BJ (cell line): Measurements from ENCODE around the gene C19orf85. TPM values are rescaled to one million over a fixed set of nuclear protein-coding genes. Genes with fewer than 3 reads are reported as not detected.

Experiments used
- CTCF ChIA-PET: fragments of 350-600 bp; formaldehyde crosslinking; extraction: SDS; loops from one replicate; lab custom pipeline; 2021; ENCODE audit warnings: antibody characterized with exemption, inconsistent platforms; lab: Yijun Ruan, JAX
- POLR2A ChIA-PET: fragments of 300-600 bp; sonication (Branson Sonifier 250); formaldehyde crosslinking; extraction: SDS; loops from one replicate; lab custom pipeline; 2021; ENCODE audit warnings: antibody characterized with exemption; lab: Charles Lee
- DNase-seq: peaks from one replicate; pipeline ENCODE4 v3.0.0-alpha.2; 2011; ENCODE audit warnings: low read depth
- H3K27me3 ChIP-seq: 2 replicates; pipeline ENCODE4 v1.6.0; 2011; ENCODE audit warnings: low read length; ENCODE audit not compliant: control insufficient read depth, insufficient read depth
- H3K36me3 ChIP-seq: 2 replicates; pipeline ENCODE4 v1.5.1; 2011; ENCODE audit warnings: low read length; ENCODE audit not compliant: control insufficient read depth, insufficient read depth
- H3K4me3 ChIP-seq: 2 replicates; pipeline ENCODE4 v1.5.1; 2011; ENCODE audit warnings: low read depth, mild to moderate bottlenecking, control low read depth, low read length
- CTCF ChIP-seq: IDR thresholded peaks from 2 replicates; pipeline ENCODE4 v1.5.1; 2011; ENCODE audit warnings: low read depth, mild to moderate bottlenecking, control low read depth, inconsistent platforms, low read length, moderate library complexity; ENCODE audit not compliant: insufficient read depth
- polyA plus RNA-seq: library from polyadenylated mRNA; depleted of rRNA; stranded (reverse); fragments of >200 nt; gene quantifications from 2 replicates; pipeline ENCODE4 v1.2.3, GENCODE V29; 2011

C19orf85 gene
- polyA plus RNA-seq, 1 experiment: not detected

DNA sequence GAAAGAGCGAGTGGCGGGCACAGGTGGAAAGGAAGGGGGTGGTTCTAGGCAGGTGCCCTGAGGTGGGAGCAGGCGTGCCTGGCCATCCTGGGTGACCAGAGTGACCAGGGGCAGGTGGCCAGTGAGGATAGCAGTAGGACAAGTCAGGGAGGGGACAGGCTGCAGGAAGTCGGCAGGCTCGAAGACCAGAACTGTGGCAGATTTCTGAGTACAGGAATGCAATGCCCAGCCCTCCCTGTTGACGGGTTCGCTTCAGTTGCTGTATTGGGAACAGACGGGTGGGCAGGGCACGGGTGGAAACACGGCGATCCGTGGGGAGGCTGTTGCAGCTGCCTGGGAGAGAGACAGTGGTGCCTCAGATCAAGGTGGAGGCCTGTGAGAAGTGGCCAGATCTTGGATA lies 13.8 kb upstream of the C19orf85 start:
- no peak overlapping the region for H3K4me3 ChIP-seq
- no peak for TF ChIP-seq CTCF
- peaks cover 2% of the 10 kb centered on the region for H3K36me3 ChIP-seq
- DNase-seq: no peak
- CTCF ChIA-PET: interaction anchor here (0.6 to 2.5 kb wide), 4 partner anchors 9 to 335 kb away, joined by 3 to 15 read pairs (median 5); no protein-coding TSS in a partner anchor
- no peaks in the 10 kb centered on the region for H3K27me3 ChIP-seq
- POLR2A ChIA-PET: no interaction called here

DNA sequence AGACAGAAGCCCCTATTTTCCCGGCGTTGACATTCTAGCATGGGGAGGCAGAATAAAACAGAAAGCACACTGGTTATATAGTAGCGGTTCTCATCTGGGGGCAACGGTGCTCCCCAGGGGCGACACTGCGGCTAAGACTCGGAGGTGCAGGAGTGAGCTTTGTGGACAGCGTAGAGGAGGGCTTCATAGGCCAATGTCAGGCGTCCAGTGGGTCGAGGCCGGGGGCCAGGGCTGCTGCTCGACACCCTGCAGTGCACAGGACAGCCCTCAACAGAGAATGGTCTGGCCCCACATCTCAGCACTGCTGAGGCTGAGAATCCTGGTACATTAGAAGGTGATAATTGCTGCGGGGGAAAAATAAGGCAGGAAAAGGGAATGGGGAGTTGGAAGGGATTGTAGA lies 13.4 kb upstream of the C19orf85 start:
- ChIA-PET CTCF (interaction anchor here (1.3 to 2.8 kb wide), 3 partner anchors 9 to 24 kb away, joined by 3 to 45 read pairs (median 7); no protein-coding TSS in a partner anchor), POLR2A (no interaction called here)
- Histone ChIP-seq H3K4me3 (peak overlapping the region; percentile 58; the same call in 1 of the 2 replicates), H3K27me3 (no peaks in the 10 kb centered on the region), H3K36me3 (peaks cover 2% of the 10 kb centered on the region)
- DNase-seq: no peak
- TF ChIP-seq CTCF: no peak

DNA sequence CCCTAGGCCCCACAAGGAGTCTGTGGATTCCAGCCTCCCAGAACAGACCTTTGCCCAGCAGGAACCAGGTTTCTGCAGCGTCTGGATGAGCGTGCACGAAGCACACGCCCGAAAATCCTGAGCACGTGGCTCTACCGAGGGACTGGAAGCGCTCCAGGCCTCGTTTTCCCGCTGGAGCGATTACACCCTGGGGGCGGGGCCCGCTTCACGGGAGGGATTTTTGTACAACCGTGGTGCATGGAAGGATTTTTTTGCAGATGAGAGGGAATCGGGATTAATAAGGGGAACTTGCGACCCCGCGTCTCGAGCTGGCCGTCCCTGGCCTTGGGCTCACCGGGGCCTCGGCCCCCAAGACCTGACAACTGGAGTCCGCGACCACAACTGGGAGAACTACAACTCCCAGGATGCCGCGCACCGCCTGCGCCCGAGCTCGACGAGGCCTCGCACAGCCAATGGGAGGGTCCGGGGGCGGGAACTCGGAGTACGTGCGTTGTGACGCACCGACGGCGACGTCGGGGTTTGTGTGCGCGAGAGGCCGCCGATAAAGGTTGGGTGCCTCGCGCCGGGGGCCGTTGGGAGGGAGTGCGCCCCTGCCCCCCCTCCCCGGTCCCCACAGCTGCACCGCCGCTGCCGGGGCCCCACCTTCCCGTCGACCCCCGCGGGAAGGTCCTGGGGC lies 11.7 kb upstream of the C19orf85 start, which contains the start of gene ZNF628:
ZNF628 (plus strand) TSS at position 518 of the 676 bp plus-strand sequence. CDS start 3,294 bp downstream, outside the sequence.
- peaks cover under 1% of the 10 kb centered on the region; the same call in 1 of the 2 replicates for H3K36me3 ChIP-seq
- CTCF ChIA-PET: interaction anchor here (1.0 to 5.4 kb wide), 5 partner anchors 9 to 28 kb away, joined by 3 to 45 read pairs (median 7); no protein-coding TSS in a partner anchor
- POLR2A ChIA-PET: interaction anchor here (0.7 to 1.3 kb wide), 2 partner anchors 11 to 18 kb away, joined by 3 to 5 read pairs; no protein-coding TSS in a partner anchor
- DNase-seq: peak; percentile 74
- H3K4me3 ChIP-seq: peak within 1 kb of the TSS; percentile 58
- TF ChIP-seq CTCF: no peak
- H3K27me3 ChIP-seq: no peaks in the 10 kb centered on the region

DNA sequence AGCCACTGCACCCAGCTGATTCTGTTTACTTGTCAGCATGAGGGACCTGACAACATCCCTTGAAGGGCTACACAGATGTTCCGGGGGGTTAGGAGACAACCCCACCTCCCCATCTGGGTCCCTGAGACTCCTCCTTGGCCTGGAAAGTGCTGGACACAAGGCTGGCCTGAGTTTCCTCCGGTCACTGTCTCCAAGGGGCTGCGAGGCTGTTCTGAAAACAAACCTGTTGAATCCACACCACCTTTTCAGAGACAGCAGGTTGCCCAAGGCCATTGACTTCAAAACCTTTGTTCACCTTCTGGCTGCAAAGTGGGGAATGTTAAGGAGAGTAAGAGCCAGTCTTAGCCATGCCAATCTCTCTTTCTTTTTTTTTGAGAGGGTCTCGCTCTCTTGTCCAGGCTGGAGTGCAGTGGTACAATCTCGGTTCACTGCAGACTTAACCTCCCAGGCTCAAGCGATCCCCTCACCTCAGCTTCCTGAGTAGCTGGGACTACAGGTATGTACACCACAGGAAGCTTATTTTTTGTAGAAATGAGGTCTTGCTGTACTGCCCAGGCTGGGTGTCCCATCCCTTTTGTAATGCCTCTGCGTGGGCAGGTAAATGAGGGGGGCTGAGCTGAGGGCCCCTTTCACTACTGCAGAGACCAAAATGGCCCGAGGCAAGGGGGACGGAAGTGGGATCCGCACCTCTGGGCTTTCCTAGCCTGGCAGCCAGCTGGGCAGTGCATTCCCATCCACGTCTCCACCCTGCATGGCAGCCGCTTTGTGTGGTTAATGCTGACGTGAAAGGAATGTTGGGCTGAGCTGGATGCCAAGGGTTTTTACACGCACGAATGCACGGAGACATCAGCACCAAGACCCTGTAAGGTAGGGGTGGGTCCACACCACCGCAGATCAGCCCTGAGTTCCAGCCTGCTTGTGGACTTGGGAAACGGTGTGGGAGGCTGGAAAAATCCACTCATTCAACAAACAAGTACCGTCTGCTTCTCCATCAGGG lies 10.0 kb upstream of the C19orf85 start:
- H3K36me3 ChIP-seq: no peaks in the 10 kb centered on the region
- TF ChIP-seq CTCF: no peak
- CTCF ChIA-PET: interaction anchor here (0.8 to 5.4 kb wide), 2 partner anchors 30 to 315 kb away, joined by 3 to 35 read pairs; no protein-coding TSS in a partner anchor
- POLR2A ChIA-PET: interaction anchor here (0.6 kb wide), 1 partner anchor 13 kb away, joined by 3 read pairs; no protein-coding TSS in a partner anchor
- no peaks in the 10 kb centered on the region for H3K27me3 ChIP-seq
- no peak for DNase-seq
- no peak overlapping the region for H3K4me3 ChIP-seq
